ENCODE data around the gene TUBA3D.
"Not testable (repeated sequence)": the region's sequence is repeated elsewhere in the genome, so short reads cannot be mapped to it uniquely, and the experiment has no call there.

The TUBA3D gene

GRCh38 chr2:131475831-131476230 is at the start of gene TUBA3D:
Gene TUBA3D (plus strand): TSS chr2:131476119. CDS start chr2:131476200, 81 bp downstream.
- no peak within 1 kb of the TSS for H3K4me2 ChIP-seq
- H3K36me3 ChIP-seq, result peaks cover 7 to 42% (median 17%) of the 10 kb centered on the region in 11 experiments; a peak in 19 of 22 replicates
- TF ChIP-seq Cebpa-rat (IDR thresholded peaks at IDR 0.05), result no peak
- no peaks in the 10 kb centered on the region for H4K20me1 ChIP-seq
- H3K9me3 ChIP-seq (replicated peaks in 1 of 11), result peaks cover 0 to 17% (median 8%) of the 10 kb centered on the region in 11 experiments; a peak in 10 of 22 replicates
- no peak within 1 kb of the TSS for H3K27ac ChIP-seq
- no peak within 1 kb of the TSS for H3K9ac ChIP-seq
- H3K4me3 ChIP-seq, result no peak within 1 kb of the TSS
- no peaks in the 10 kb centered on the region for H3K4me1 ChIP-seq
- H3K27me3 ChIP-seq, result no peaks in the 10 kb centered on the region

- Histone ChIP-seq H3K9me3 (replicated peaks in 1 of 11) (no peaks in the 10 kb centered on the region), H3K4me3 (no peak overlapping the region), H3K4me1 (peaks cover 0 to 16% (median 0%) of the 10 kb centered on the region in 10 experiments; a peak in 7 of 20 replicates), H3K36me3 (no peaks in the 10 kb centered on the region), H3K9ac (no peak overlapping the region), H3K27ac (no peak overlapping the region), H4K20me1 (no peaks in the 10 kb centered on the region; a peak in 2 of 22 replicates), H3K27me3 (peaks cover 49 to 68% (median 56%) of the 10 kb centered on the region in 11 experiments), H3K4me2 (peak overlapping the region in 8 of 11 experiments; percentile 3 to 66 (median 33); a peak in 12 of 22 replicates)
- TF ChIP-seq Cebpa-rat (IDR thresholded peaks at IDR 0.05), result no peak
Observed at GRCh38 chr2:131426727-131427126, 49.2 kb upstream of the TUBA3D start.

GRCh38 chr2:131431336-131431735 is 44.6 kb upstream of the TUBA3D start:
- Histone ChIP-seq H3K36me3 (no peaks in the 10 kb centered on the region), H3K9ac (no peak overlapping the region), H3K27ac (no peak overlapping the region), H3K4me3 (no peak overlapping the region), H3K4me2 (no peak overlapping the region), H3K4me1 (peaks cover 0 to 10% (median 0%) of the 10 kb centered on the region in 10 experiments; a peak in 7 of 20 replicates), H3K27me3 (peaks cover 9 to 22% (median 12%) of the 10 kb centered on the region in 11 experiments), H3K9me3 (replicated peaks in 1 of 11) (no peaks in the 10 kb centered on the region), H4K20me1 (no peaks in the 10 kb centered on the region)
- no peak for TF ChIP-seq Cebpa-rat (IDR thresholded peaks at IDR 0.05)

- H4K20me1 ChIP-seq; H3K27ac ChIP-seq; H3K4me2 ChIP-seq; H3K9me3 ChIP-seq (replicated peaks in 1 of 11); H3K9ac ChIP-seq; H3K36me3 ChIP-seq; H3K27me3 ChIP-seq; H3K4me3 ChIP-seq; H3K4me1 ChIP-seq: not testable (repeated sequence)
Observed at GRCh38 chr2:131440742-131441468, 35.0 kb upstream of the TUBA3D start.

GRCh38 chr2:131444736-131445514 is 31.0 kb upstream of the TUBA3D start:
- not testable (repeated sequence) for H3K4me1 ChIP-seq; H3K9me3 ChIP-seq (replicated peaks in 1 of 11); H4K20me1 ChIP-seq; H3K27me3 ChIP-seq; H3K36me3 ChIP-seq; H3K4me3 ChIP-seq; H3K27ac ChIP-seq; H3K9ac ChIP-seq; H3K4me2 ChIP-seq

GRCh38 chr2:131445515-131445797 is 30.5 kb upstream of the TUBA3D start:
- not testable (repeated sequence) for H3K4me2 ChIP-seq; H3K27ac ChIP-seq; H3K27me3 ChIP-seq; H3K36me3 ChIP-seq; H3K4me1 ChIP-seq; H4K20me1 ChIP-seq; H3K4me3 ChIP-seq; H3K9me3 ChIP-seq (replicated peaks in 1 of 11); H3K9ac ChIP-seq

GRCh38 chr2:131445896-131446295 is 30.0 kb upstream of the TUBA3D start:
- Histone ChIP-seq H3K27me3 (no peaks in the 10 kb centered on the region), H3K36me3 (no peaks in the 10 kb centered on the region), H3K9me3 (replicated peaks in 1 of 11) (no peaks in the 10 kb centered on the region), H3K4me2 (no peak overlapping the region), H3K4me1 (no peaks in the 10 kb centered on the region), H3K9ac (no peak overlapping the region), H4K20me1 (no peaks in the 10 kb centered on the region), H3K4me3 (no peak overlapping the region), H3K27ac (no peak overlapping the region)
- TF ChIP-seq Cebpa-rat (IDR thresholded peaks at IDR 0.05), result no peak

- H3K36me3 ChIP-seq; H3K27me3 ChIP-seq; H3K4me3 ChIP-seq; H3K4me1 ChIP-seq; H3K9me3 ChIP-seq (replicated peaks in 1 of 11); H3K27ac ChIP-seq; H3K9ac ChIP-seq; H3K4me2 ChIP-seq; H4K20me1 ChIP-seq: not testable (repeated sequence)
Observed at GRCh38 chr2:131447981-131448380, 27.9 kb upstream of the TUBA3D start.

GRCh38 chr2:131451265-131451949 is 24.5 kb upstream of the TUBA3D start:
- H3K27ac ChIP-seq; H4K20me1 ChIP-seq; H3K27me3 ChIP-seq; H3K4me1 ChIP-seq; H3K4me2 ChIP-seq; H3K9me3 ChIP-seq (replicated peaks in 1 of 11); H3K4me3 ChIP-seq; H3K9ac ChIP-seq; H3K36me3 ChIP-seq: not testable (repeated sequence)

- not testable (repeated sequence) for H4K20me1 ChIP-seq; H3K4me1 ChIP-seq; H3K9me3 ChIP-seq (replicated peaks in 1 of 11); H3K27ac ChIP-seq; H3K27me3 ChIP-seq; H3K9ac ChIP-seq; H3K4me3 ChIP-seq; H3K36me3 ChIP-seq; H3K4me2 ChIP-seq
Observed at GRCh38 chr2:131454914-131455313, 21.0 kb upstream of the TUBA3D start.

GRCh38 chr2:131467722-131468121 is 8.2 kb upstream of the TUBA3D start:
- H3K9me3 ChIP-seq (replicated peaks in 1 of 11); H3K4me2 ChIP-seq; H3K4me3 ChIP-seq; H3K4me1 ChIP-seq; H3K27me3 ChIP-seq; H3K27ac ChIP-seq; H4K20me1 ChIP-seq; H3K9ac ChIP-seq: not testable (repeated sequence)
- H3K36me3 ChIP-seq, result peaks cover 0 to 13% (median 0%) of the 10 kb centered on the region in 11 experiments; a peak in 9 of 22 replicates

- H3K36me3 ChIP-seq; H4K20me1 ChIP-seq; H3K4me3 ChIP-seq; H3K4me2 ChIP-seq; H3K4me1 ChIP-seq; H3K9ac ChIP-seq; H3K9me3 ChIP-seq (replicated peaks in 1 of 11); H3K27ac ChIP-seq; H3K27me3 ChIP-seq: not testable (repeated sequence)
Observed at GRCh38 chr2:131470944-131471343, 5.0 kb upstream of the TUBA3D start.

- not testable (repeated sequence) for H3K27me3 ChIP-seq; H3K9ac ChIP-seq; H3K4me3 ChIP-seq; H3K4me1 ChIP-seq; H3K27ac ChIP-seq; H3K9me3 ChIP-seq (replicated peaks in 1 of 11); H4K20me1 ChIP-seq; H3K4me2 ChIP-seq
- H3K36me3 ChIP-seq, result peaks cover 3 to 16% (median 11%) of the 10 kb centered on the region in 11 experiments; a peak in 18 of 22 replicates
Observed at GRCh38 chr2:131471624-131472023, 4.3 kb upstream of the TUBA3D start.
